PC-3 (cell line): ENCODE data around the gene PTPRD. TPM values are rescaled to one million over a fixed set of nuclear protein-coding genes. Genes with fewer than 3 reads are reported as not detected.
"Not testable (repeated sequence)": the region's sequence is repeated elsewhere in the genome, so short reads cannot be mapped to it uniquely, and the experiment has no call there.

Experiments used
- ATAC-seq: fragments of 200-7000 bp; cut with Tn5 transposase; 2 replicates; pipeline ENCODE4 v1.9.1; 2020; ENCODE audit warnings: mild to moderate bottlenecking, moderate library complexity
- BruUV-seq: library from RNA; stranded (reverse); fragments of 400-500 nt; replicated peaks from 2 replicates; lab custom pipeline; 2021; lab: Mats Ljungman, UMichigan
- CTCF ChIA-PET: fragments of 300-600 bp; sonication (Branson Sonifier 250); formaldehyde crosslinking; loops from one replicate; lab custom pipeline; 2022; ENCODE audit warnings: antibody characterized with exemption; lab: Charles Lee
- POLR2A ChIA-PET: fragments of 300-600 bp; sonication (Branson Sonifier 250); formaldehyde crosslinking; loops from one replicate; lab custom pipeline; 2022; ENCODE audit warnings: antibody characterized with exemption; ENCODE audit not compliant: unreplicated experiment; lab: Charles Lee
- DNase-seq: peaks from one replicate; pipeline ENCODE4 v3.0.0-alpha.2; 2015
- H2AFZ ChIP-seq: fragments of 300-600 bp; sonication (generic); 2 replicates; pipeline ENCODE4 v1.6.0; 2016; ENCODE audit warnings: antibody characterized with exemption, low read length
- H3F3A ChIP-seq: fragments of 300-600 bp; sonication (generic); one replicate; pipeline ENCODE4 v1.6.0; 2017; ENCODE audit warnings: antibody characterized with exemption, low read length, control low read depth, mild to moderate bottlenecking; ENCODE audit not compliant: unreplicated experiment
- H3K27ac ChIP-seq: fragments of 300-600 bp; sonication (generic); 2 replicates; pipeline ENCODE4 v1.5.1; 2016; ENCODE audit warnings: mild to moderate bottlenecking, low read length
- H3K27me3 ChIP-seq: fragments of 300-600 bp; sonication (generic); 2 replicates; pipeline ENCODE4 v1.6.1; 2016; ENCODE audit warnings: low read length, mixed read lengths
- H3K36me3 ChIP-seq: fragments of 300-600 bp; sonication (generic); 2 replicates; pipeline ENCODE4 v1.6.1; 2016; ENCODE audit warnings: low read depth, mixed run types, low read length, mixed read lengths
- H3K4me1 ChIP-seq: fragments of 300-600 bp; sonication (generic); 2 replicates; pipeline ENCODE4 v1.5.1; 2016; ENCODE audit warnings: low read length; ENCODE audit not compliant: insufficient read depth
- H3K4me2 ChIP-seq: fragments of 300-600 bp; sonication (generic); 2 replicates; pipeline ENCODE4 v1.6.0; 2016; ENCODE audit warnings: low read length
- H3K4me3 ChIP-seq: fragments of 300-600 bp; sonication (generic); 2 replicates; pipeline ENCODE4 v1.5.1; 2016; ENCODE audit warnings: mild to moderate bottlenecking, low read length, mixed read lengths
- H3K79me2 ChIP-seq: fragments of 300-600 bp; sonication (generic); 2 replicates; pipeline ENCODE4 v1.6.1; 2017; ENCODE audit warnings: low read length, mixed read lengths
- H3K9ac ChIP-seq: fragments of 300-600 bp; sonication (generic); 2 replicates; pipeline ENCODE4 v1.6.0; 2016; ENCODE audit warnings: mild to moderate bottlenecking, low read length
- H3K9me2 ChIP-seq: fragments of 300-600 bp; sonication (generic); replicated peaks from 2 replicates; pipeline ENCODE4 v1.6.1; 2016; ENCODE audit warnings: mixed run types, low read length, mixed read lengths
- H3K9me3 ChIP-seq: fragments of 300-600 bp; sonication (generic); 2 replicates; pipeline ENCODE4 v1.6.1; 2016; ENCODE audit warnings: low read length, mixed read lengths
- H4K20me1 ChIP-seq: fragments of 300-600 bp; sonication (generic); 2 replicates; pipeline ENCODE4 v1.6.1; 2016; ENCODE audit warnings: low read length, mixed read lengths
- EZH2 ChIP-seq: fragments of 300-600 bp; sonication (generic); IDR thresholded peaks from one replicate; pipeline ENCODE4 v1.6.1; 2017; ENCODE audit warnings: antibody characterized with exemption, mild to moderate bottlenecking, low read length; ENCODE audit not compliant: unreplicated experiment
- EZH2phosphoT487 ChIP-seq: fragments of 300-600 bp; sonication (generic); IDR thresholded peaks from 2 replicates; pipeline ENCODE4 v1.6.1; 2018; ENCODE audit warnings: mild to moderate bottlenecking, antibody characterized with exemption, low read length, borderline replicate concordance
- intact Hi-C: fragments of 100-400 bp; cut with micrococcal nuclease; formaldehyde crosslinking; loops from 2 replicates; pipeline ENCODE4 v1.9.0; 2023
- total RNA-seq: library from RNA; depleted of rRNA; stranded (reverse); fragments of >200 nt; gene quantifications from 2 replicates; pipeline ENCODE4 v1.2.3, GENCODE V29; 2014
- TF ChIP-seq, protein P1 (sequence below): fragments of 300-600 bp; sonication (generic); conservative IDR thresholded peaks from 2 replicates; pipeline ENCODE4 v1.5.1; 2017; ENCODE audit warnings: antibody characterized with exemption, low read depth, mild to moderate bottlenecking, low read length

The PTPRD gene
- total RNA-seq, 1 experiment from 2014 or later: not detected

DNA sequence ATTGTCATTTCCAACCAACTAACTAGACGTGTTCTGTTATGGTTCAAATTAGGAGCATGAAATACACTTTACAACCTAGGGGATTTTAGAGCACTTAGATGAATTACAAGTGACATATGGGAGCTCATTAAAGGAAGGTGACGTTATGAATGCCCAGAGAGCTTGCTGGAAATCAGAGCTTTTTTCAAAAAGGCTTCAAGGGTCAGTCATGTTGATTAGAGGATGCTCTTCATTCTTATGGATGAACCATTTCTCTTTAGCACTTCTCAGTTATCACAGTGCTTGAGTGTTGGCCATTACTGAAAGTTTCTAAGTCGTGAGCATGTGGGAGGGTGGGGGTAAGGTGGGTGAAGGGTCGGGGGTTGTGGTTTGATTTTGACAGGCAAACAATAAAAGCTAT lies 1567.7 kb downstream of the PTPRD start:
- no peak for ATAC-seq
- no peak for TF ChIP-seq EZH2phosphoT487
- TF ChIP-seq EZH2: no peak
- TF ChIP-seq, protein P1, sequence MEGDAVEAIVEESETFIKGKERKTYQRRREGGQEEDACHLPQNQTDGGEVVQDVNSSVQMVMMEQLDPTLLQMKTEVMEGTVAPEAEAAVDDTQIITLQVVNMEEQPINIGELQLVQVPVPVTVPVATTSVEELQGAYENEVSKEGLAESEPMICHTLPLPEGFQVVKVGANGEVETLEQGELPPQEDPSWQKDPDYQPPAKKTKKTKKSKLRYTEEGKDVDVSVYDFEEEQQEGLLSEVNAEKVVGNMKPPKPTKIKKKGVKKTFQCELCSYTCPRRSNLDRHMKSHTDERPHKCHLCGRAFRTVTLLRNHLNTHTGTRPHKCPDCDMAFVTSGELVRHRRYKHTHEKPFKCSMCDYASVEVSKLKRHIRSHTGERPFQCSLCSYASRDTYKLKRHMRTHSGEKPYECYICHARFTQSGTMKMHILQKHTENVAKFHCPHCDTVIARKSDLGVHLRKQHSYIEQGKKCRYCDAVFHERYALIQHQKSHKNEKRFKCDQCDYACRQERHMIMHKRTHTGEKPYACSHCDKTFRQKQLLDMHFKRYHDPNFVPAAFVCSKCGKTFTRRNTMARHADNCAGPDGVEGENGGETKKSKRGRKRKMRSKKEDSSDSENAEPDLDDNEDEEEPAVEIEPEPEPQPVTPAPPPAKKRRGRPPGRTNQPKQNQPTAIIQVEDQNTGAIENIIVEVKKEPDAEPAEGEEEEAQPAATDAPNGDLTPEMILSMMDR: no peak
- Histone ChIP-seq H3K79me2 (no peaks in the 10 kb centered on the region), H3K9ac (no peak overlapping the region), H3K4me2 (no peak overlapping the region), H2AFZ (no peak overlapping the region), H3K36me3 (no peaks in the 10 kb centered on the region), H3K4me3 (no peak overlapping the region), H3K9me2 (no peaks in the 10 kb centered on the region), H3K27ac (no peak overlapping the region), H3F3A (no peaks in the 10 kb centered on the region), H3K4me1 (no peaks in the 10 kb centered on the region), H4K20me1 (no peaks in the 10 kb centered on the region), H3K9me3 (no peaks in the 10 kb centered on the region), H3K27me3 (no peaks in the 10 kb centered on the region)
- intact Hi-C loops: no loop called here
- POLR2A ChIA-PET: no interaction called here
- no TSS peak for BruUV-seq
- CTCF ChIA-PET: no interaction called here
- DNase-seq: no peak

DNA sequence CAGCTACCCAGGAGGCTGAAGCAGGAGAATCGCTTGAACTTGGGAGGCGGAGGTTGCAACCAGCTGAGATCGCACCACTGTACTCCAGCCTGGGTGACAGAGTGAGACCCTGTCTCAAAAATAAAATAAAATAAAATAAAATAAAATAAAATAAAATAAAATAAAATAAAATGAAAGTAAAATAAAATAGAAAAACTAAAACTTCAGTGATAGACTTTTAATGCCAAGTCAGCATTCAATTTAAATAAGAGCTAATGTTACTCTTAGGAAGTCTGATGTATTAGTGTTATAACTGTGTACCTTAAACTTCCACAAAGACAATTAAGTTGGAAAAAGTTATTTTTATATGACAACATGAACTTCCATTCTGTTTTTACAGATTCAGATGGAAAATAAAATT lies 1569.0 kb downstream of the PTPRD start:
- H3K9ac ChIP-seq, H3K27ac ChIP-seq, H3F3A ChIP-seq, intact Hi-C loops, DNase-seq, H3K27me3 ChIP-seq, POLR2A ChIA-PET, H2AFZ ChIP-seq, H3K9me3 ChIP-seq, H3K79me2 ChIP-seq, ATAC-seq, H3K4me2 ChIP-seq, H3K4me3 ChIP-seq, CTCF ChIA-PET, H4K20me1 ChIP-seq, BruUV-seq, H3K36me3 ChIP-seq, H3K4me1 ChIP-seq, H3K9me2 ChIP-seq: not testable (repeated sequence)

DNA sequence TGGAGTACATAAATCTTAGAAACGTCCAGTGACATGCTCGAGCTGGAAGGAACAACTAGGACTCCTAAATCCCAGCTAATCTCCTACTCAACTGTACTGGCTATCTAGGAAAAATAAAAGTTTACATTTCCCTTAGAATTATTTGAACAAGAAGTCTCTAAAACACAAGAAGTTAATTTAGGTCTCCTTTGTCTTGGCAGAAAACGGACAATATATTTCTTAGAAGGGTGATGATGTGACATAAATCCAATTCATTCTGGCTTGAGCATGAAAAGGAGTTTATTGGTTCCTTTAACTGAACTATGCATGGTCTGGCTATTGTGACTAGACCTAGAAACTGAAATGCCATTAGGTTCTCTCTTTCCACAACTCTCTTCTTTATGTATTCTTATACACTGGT lies 1571.0 kb downstream of the PTPRD start:
- POLR2A ChIA-PET: no interaction called here
- BruUV-seq: no TSS peak

More for the DNA sequence above, 1571.0 kb downstream of the PTPRD start:
- Histone ChIP-seq H3K4me3 (no peak overlapping the region), H3K4me2 (no peak overlapping the region), H3K4me1 (no peaks in the 10 kb centered on the region), H3F3A (no peaks in the 10 kb centered on the region), H3K27ac (no peak overlapping the region), H3K9me2 (no peaks in the 10 kb centered on the region), H3K27me3 (no peaks in the 10 kb centered on the region), H2AFZ (no peak overlapping the region), H3K79me2 (no peaks in the 10 kb centered on the region), H3K9me3 (no peaks in the 10 kb centered on the region), H4K20me1 (no peaks in the 10 kb centered on the region), H3K36me3 (no peaks in the 10 kb centered on the region), H3K9ac (no peak overlapping the region)
- intact Hi-C loops: no loop called here
- CTCF ChIA-PET: no interaction called here
- no peak for ATAC-seq
- no peak for DNase-seq
- TF ChIP-seq EZH2phosphoT487 (no peak), EZH2 (no peak)
- TF ChIP-seq, protein P1: no peak
